ENCODE measurements around the gene JPH3.

JPH3 gene

GRCh38 chr16:87637357-87637756 is 35.0 kb downstream of the JPH3 start:
- DNase-seq (ENCODE audit: low spot score), result no peak
- TF ChIP-seq, protein P1, sequence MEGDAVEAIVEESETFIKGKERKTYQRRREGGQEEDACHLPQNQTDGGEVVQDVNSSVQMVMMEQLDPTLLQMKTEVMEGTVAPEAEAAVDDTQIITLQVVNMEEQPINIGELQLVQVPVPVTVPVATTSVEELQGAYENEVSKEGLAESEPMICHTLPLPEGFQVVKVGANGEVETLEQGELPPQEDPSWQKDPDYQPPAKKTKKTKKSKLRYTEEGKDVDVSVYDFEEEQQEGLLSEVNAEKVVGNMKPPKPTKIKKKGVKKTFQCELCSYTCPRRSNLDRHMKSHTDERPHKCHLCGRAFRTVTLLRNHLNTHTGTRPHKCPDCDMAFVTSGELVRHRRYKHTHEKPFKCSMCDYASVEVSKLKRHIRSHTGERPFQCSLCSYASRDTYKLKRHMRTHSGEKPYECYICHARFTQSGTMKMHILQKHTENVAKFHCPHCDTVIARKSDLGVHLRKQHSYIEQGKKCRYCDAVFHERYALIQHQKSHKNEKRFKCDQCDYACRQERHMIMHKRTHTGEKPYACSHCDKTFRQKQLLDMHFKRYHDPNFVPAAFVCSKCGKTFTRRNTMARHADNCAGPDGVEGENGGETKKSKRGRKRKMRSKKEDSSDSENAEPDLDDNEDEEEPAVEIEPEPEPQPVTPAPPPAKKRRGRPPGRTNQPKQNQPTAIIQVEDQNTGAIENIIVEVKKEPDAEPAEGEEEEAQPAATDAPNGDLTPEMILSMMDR (IDR thresholded peaks at IDR 0.05; ENCODE audit: extremely low read depth, insufficient read depth, missing control alignments), result no peak
- in situ Hi-C loops (cut with MboI; ENCODE audit: low pct_unique_long_range_greater_than_20kb, low sequenced_read_pairs, unreplicated experiment), result no loop called here

GRCh38 chr16:87638736-87639135 is 36.4 kb downstream of the JPH3 start:
- TF ChIP-seq, protein P1 (IDR thresholded peaks at IDR 0.05; ENCODE audit: extremely low read depth, insufficient read depth, missing control alignments), result no peak
- in situ Hi-C loops (cut with MboI; ENCODE audit: low pct_unique_long_range_greater_than_20kb, low sequenced_read_pairs, unreplicated experiment), result no loop called here
- DNase-seq (ENCODE audit: low spot score), result no peak

GRCh38 chr16:87641721-87642120 is 39.4 kb downstream of the JPH3 start:
- no peak for DNase-seq (ENCODE audit: low spot score)
- in situ Hi-C loops (cut with MboI; ENCODE audit: low pct_unique_long_range_greater_than_20kb, low sequenced_read_pairs, unreplicated experiment), result no loop called here
- TF ChIP-seq, protein P1 (IDR thresholded peaks at IDR 0.05; ENCODE audit: extremely low read depth, insufficient read depth, missing control alignments), result no peak

GRCh38 chr16:87642491-87642890 is 40.2 kb downstream of the JPH3 start:
- in situ Hi-C loops (cut with MboI; ENCODE audit: low pct_unique_long_range_greater_than_20kb, low sequenced_read_pairs, unreplicated experiment), result no loop called here
- TF ChIP-seq, protein P1 (IDR thresholded peaks at IDR 0.05; ENCODE audit: extremely low read depth, insufficient read depth, missing control alignments), result no peak
- no peak for DNase-seq (ENCODE audit: low spot score)

DNA sequence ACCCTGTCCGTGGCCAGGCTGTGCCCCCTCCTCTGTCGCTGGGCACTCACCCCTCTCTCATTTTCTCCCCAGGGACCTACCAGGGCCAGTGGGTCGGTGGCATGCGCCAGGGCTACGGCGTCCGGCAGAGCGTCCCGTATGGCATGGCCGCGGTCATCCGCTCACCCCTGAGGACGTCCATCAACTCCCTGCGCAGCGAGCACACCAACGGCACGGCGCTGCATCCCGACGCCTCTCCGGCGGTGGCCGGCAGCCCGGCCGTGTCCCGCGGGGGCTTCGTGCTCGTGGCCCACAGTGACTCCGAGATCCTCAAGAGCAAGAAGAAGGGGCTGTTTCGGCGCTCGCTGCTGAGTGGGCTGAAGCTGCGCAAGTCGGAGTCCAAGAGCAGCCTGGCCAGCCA is 41.9 kb downstream of the JPH3 start:
- DNase-seq (ENCODE audit: low spot score), result no peak
- TF ChIP-seq, protein P1 (IDR thresholded peaks at IDR 0.05; ENCODE audit: extremely low read depth, insufficient read depth, missing control alignments), result no peak
- in situ Hi-C loops (cut with MboI; ENCODE audit: low pct_unique_long_range_greater_than_20kb, low sequenced_read_pairs, unreplicated experiment), result no loop called here

- no peak for DNase-seq (ENCODE audit: low spot score)
- TF ChIP-seq, protein P1 (IDR thresholded peaks at IDR 0.05; ENCODE audit: extremely low read depth, insufficient read depth, missing control alignments), result no peak
- in situ Hi-C loops (cut with MboI; ENCODE audit: low pct_unique_long_range_greater_than_20kb, low sequenced_read_pairs, unreplicated experiment), result no loop called here
These were observed 42.3 kb downstream of the JPH3 start for GRCh38 chr16:87644596-87644995.

DNA sequence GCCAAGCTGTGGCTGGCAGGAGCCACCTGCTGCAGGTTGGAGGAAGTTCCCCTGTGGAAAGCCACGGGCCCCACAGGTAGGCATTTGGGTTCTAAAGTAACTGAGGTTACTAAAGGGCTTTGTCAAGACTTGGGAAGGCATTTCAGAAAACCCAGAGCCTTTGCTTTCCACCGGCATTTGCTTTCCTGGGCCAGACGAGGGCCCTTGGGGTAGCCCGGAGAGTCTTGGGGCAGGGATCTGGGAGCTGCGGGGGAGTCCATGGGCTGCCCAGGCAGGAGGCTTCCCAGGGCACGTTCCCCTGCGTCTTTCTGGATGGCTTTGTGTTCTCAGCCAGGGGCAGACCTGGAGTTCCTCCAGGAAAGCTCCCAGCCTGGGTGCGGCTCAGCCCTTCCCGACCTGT is 43.5 kb downstream of the JPH3 start:
- in situ Hi-C loops (cut with MboI; ENCODE audit: low pct_unique_long_range_greater_than_20kb, low sequenced_read_pairs, unreplicated experiment), result no loop called here
- no peak for DNase-seq (ENCODE audit: low spot score)
- TF ChIP-seq, protein P1 (IDR thresholded peaks at IDR 0.05; ENCODE audit: extremely low read depth, insufficient read depth, missing control alignments), result no peak
